HG03097 (cell line): ENCODE data around the gene TAF11.
"Not testable (repeated sequence)": the region's sequence is repeated elsewhere in the genome, so short reads cannot be mapped to it uniquely, and the experiment has no call there.

Experiments
- ATAC-seq: cut with Tn5 transposase; IDR thresholded peaks from one replicate; pipeline ENCODE4 v1.9.1; 2021; ENCODE audit not compliant: unreplicated experiment, low FRiP score

Gene TAF11

DNA sequence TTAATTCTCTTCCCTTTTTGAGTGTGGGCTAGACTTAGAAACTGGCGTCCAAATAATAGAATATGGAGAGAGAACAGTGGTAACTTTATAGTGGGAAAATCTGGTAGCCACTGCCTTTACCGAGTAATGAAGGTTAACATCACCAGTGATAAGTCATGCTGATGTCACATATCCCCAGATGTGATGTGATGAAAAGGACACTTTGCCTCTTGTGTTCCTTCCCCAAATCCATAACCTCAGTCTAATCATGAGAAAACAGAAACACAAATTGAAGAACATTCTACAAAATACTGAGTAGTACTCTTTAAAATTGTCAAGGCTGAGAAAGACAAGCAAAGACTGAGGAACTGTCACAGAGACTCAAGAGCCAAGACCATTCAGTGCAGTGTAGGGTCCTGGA is 19.0 kb upstream of the TAF11 start:
- ATAC-seq, result no peak

GRCh38 chr6:34904990-34905613 is 17.3 kb upstream of the TAF11 start:
- no peak for ATAC-seq

DNA sequence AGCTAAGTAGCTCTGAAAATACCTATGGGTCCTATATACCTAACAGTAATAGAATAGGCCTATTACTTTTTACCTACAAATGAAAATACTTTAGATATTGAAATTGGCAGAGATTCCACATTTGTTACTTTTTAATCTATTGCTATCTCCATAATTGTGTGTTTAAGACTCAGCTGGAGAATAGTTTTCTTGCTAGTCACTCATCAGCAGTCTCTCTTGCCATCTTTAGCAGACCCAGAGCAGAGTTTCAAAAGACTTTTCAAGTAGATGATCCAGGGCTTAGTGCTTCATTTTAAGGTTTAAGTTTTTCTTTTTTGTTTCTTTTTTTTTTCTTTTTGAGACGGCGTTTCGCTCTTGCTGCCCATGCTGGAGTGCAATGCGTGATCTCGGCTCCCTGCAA is 14.1 kb upstream of the TAF11 start:
- ATAC-seq, result no peak

GRCh38 chr6:34900321-34901031 is 12.6 kb upstream of the TAF11 start:
- ATAC-seq, result no peak

- not testable (repeated sequence) for ATAC-seq
Observed at GRCh38 chr6:34899748-34900147, 11.9 kb upstream of the TAF11 start.

GRCh38 chr6:34897716-34898115 is 9.9 kb upstream of the TAF11 start:
- ATAC-seq, result no peak

- ATAC-seq, result no peak
Observed at GRCh38 chr6:34897130-34897529, 9.3 kb upstream of the TAF11 start.

GRCh38 chr6:34894693-34895092 is 6.9 kb upstream of the TAF11 start:
- no peak for ATAC-seq

- ATAC-seq, result no peak
Observed at GRCh38 chr6:34891296-34891695, 3.5 kb upstream of the TAF11 start.

DNA sequence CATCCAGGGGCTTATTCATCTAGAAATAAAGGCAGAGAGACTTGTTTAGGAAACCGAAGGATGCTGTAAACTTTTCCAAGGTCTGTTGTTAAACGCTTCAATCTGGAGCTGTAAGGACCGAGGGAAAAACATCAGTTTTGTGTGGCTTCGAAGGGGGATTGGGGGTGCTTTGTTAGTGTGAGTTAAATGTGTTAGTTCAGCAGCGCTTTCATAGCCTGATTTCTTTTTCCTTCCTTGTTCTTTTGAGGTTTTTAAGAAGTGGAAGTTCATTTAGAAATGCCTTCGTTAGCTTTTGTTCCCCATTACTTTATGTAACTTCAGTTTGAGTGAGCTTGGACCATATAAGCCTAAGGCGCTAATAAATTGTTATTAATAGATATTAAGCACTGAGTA is 2.7 kb upstream of the TAF11 start:
- no peak for ATAC-seq

DNA sequence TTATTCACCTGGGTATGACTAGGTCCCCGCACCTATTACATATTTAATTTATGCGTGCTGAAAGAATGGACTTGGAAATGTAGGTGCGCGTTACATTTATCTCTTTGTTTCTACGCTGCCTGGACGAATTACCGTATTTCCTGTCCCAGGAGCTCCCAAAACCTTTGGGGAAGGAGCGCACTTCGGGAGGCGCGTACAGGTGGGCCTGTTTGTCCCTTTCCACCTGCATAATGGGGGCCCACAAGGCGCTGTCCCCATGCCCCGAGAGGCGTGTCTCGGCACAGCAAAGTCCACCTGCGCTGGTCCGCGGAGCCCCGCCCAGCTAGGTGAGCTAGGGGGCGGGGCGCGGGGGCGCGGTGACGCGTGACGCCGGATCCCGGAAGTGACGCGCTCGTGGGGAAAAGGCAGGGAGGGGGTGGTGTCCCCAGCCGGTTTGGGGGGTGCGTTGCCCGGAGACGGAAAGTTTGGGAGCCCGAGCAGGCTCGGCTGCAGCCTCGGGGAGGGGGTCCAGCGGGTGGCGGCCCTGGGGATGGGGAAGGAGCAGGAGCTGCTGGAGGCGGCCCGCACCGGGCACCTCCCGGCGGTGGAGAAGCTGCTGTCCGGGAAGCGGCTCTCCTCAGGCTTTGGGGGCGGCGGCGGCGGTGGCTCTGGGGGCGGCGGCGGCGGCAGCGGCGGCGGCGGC is 1.2 kb upstream of the TAF11 start, which contains the start of gene ANKS1A:
TSS of gene ANKS1A (plus strand) at position 382 of the 682 bp plus-strand sequence. CDS start at position 530, 148 bp downstream.
- no peak for ATAC-seq

GRCh38 chr6:34888514-34888856 is 643 bp upstream of the TAF11 start:
- ATAC-seq, result no peak

GRCh38 chr6:34885837-34886236 is 2.0 kb downstream of the TAF11 start:
- not testable (repeated sequence) for ATAC-seq

DNA sequence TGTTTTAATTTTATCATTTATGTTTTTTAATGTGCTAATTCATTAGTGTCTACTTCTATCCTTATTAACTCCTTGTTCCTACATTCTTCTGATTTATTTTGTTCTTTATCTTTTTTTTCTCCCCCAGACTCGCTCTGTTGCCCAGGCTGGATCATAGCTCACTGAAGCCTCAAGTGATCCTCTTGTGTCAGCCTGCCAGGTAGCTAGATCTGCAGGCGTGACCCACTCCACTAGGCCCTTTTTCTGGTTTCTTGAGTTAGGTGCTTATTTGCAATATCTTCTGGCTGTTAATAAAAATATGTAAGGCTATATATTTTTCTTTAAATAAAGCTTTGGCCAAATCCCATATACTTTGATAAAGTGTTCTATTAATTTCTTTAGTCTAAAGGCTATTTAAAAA is 2.8 kb downstream of the TAF11 start:
- no peak for ATAC-seq

- not testable (repeated sequence) for ATAC-seq
Observed at GRCh38 chr6:34884073-34884472, 3.8 kb downstream of the TAF11 start.

GRCh38 chr6:34877869-34878485 is 9.9 kb downstream of the TAF11 start:
- no peak for ATAC-seq

GRCh38 chr6:34877259-34877658 is 10.6 kb downstream of the TAF11 start:
- no peak for ATAC-seq

DNA sequence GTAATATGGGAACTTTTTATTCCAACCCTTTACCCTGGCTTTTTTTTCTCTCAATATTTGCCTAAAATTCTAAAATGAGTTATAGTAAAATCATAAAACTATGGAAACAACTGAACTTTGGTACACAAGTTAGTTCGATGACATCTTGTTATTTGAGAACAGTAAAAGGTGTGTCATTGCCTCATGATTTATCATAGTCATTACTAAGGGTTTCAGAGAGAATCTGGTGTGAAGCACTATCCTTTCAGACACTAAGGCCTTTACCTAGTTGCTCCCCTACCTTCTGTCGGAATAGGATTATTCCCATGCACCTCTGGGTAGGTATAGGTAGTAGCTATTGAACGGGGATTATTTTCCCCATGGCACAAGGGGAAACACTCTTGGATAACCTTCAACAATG is 11.4 kb downstream of the TAF11 start:
- no peak for ATAC-seq

DNA sequence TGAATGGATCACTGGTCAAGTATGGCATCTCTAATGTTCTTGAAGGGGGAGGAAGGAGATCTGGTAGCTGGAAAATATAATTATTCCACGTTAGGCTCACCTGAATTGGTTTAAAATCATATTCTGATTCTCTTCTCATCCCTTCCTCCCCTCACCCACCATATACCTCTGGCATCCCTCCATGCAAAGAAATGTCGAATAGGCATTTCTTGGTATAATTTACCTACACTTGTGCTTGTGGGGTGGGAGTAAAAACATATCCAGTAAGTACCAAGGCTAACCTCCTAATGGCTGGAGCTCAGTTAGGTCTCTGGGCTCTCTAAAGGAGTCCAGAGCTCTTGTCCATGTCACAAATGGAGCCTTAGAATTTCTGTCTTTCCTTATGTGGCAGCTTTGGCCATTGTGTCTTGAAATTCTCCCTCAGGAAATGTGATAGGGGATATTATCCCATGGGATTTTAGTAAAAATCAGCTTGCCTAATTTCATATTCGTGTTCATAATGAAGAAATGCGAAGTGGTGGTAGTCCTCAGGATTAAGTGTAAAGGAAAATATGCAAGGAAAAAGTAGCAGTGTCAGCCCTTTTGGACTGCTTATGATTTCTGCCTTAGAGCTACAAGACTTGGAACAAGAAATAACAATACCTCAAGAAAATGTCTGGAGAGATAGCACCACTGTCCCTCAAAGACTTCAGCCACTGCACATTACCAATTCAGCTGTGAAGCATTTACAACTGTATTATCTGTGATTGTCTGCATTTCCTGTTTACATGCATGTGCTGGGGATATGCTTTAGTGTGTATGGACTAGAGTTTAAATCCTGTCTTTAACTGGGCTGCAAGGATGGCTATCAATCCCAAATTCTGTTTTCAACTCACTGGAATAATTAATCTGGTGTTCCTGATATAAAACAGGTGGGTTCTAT is 12.3 kb downstream of the TAF11 start:
- ATAC-seq, result no peak

DNA sequence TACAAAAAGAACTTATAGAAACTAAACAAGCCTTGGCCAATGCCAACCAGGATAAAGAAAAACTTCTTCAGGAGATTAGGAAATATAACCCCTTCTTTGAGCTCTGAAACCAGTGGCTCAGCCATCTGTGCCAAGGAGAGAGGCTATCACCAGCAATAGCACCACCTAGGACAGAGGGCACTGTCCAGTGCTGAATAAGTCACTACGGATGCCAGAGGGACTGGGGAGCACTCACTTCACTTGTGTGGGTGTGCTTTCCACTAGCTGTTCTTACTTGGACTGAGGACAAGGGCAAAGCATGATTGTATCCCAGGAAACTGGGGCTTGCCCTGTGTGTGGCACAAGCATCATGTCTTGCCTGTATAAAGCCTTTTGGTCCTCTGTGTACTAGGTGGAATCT is 15.5 kb downstream of the TAF11 start:
- ATAC-seq, result no peak
